Muscle layer of colon (tissue), 2 donors: ENCODE results near the gene CROT.
"Not testable (repeated sequence)": the region's sequence is repeated elsewhere in the genome, so short reads cannot be mapped to it uniquely, and the experiment has no call there.

Experiments
- H3K27ac ChIP-seq: one replicate; pipeline ENCODE4 v1.7.0; 2013; ENCODE audit warnings: low read depth, mild to moderate bottlenecking, low read length, moderate library complexity
- H3K27me3 ChIP-seq, 2 donors: one replicate each; pipeline ENCODE4 v1.7.0; 2013; ENCODE audit warnings: low read length in 2 of 2, mild to moderate bottlenecking in 2 of 2; ENCODE audit not compliant: insufficient read depth in 2 of 2, control insufficient read depth in 1 of 2
- H3K36me3 ChIP-seq: one replicate; pipeline ENCODE4 v1.7.0; 2013; ENCODE audit warnings: mild to moderate bottlenecking, low read length; ENCODE audit not compliant: insufficient read depth
- H3K4me1 ChIP-seq: one replicate; pipeline ENCODE4 v1.7.0; 2013; ENCODE audit warnings: mild to moderate bottlenecking, low read length; ENCODE audit not compliant: insufficient read depth
- H3K4me3 ChIP-seq, 2 donors: one replicate each; pipeline ENCODE4 v1.7.0; 2013; ENCODE audit warnings: low read length in 2 of 2, low read depth in 1 of 2, mild to moderate bottlenecking in 1 of 2, moderate library complexity in 1 of 2
- H3K9ac ChIP-seq: one replicate; pipeline ENCODE4 v1.7.0; 2013; ENCODE audit warnings: low read length
- H3K9me3 ChIP-seq: one replicate; pipeline ENCODE4 v1.7.0; 2013; ENCODE audit warnings: mild to moderate bottlenecking, low read length
- donor health status: abdominal sarcoma.
- donor health status: Adenocarcinoma of cecum.

Gene CROT, protein sequence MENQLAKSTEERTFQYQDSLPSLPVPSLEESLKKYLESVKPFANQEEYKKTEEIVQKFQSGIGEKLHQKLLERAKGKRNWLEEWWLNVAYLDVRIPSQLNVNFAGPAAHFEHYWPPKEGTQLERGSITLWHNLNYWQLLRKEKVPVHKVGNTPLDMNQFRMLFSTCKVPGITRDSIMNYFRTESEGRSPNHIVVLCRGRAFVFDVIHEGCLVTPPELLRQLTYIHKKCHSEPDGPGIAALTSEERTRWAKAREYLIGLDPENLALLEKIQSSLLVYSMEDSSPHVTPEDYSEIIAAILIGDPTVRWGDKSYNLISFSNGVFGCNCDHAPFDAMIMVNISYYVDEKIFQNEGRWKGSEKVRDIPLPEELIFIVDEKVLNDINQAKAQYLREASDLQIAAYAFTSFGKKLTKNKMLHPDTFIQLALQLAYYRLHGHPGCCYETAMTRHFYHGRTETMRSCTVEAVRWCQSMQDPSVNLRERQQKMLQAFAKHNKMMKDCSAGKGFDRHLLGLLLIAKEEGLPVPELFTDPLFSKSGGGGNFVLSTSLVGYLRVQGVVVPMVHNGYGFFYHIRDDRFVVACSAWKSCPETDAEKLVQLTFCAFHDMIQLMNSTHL

DNA sequence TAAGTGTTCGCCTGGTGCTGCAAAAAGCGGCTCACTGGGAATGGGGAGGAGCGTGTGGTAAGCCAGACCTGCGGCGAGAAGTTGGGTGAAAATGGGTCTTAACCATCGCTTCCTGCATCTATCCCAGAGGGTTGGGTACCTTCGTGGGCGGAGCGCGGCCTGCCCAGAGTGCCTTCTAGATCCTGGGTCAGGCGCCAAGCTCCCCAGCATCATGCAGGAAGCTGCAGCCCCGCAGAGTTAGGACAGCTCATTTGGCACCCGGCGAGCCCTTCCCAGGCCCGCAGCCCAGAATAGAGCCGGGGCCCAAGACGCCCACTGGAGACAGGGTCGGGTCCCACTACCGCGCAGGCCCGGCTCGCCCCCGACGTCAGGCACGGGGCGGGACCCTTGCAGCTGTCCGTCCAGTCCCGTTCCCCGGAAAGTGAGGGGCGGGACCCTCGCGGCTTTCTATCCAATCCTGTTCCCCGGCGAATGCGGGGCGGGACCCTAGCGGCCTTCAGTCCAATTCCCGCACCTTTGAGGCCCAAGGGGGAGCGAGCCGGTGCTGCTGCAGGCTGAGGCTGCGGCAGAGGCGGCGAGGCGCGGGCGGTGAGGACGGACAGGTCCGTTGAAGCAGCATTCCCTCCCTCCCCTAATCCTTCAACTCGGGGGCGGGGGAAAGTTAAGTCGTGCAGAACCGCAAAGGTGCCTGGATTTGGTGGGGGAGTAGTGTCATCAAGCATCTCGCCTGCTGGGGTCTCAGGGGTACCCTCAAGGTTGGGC, at the start of gene CROT:
CROT (plus strand) TSS at position 499 of the 762 bp plus-strand sequence. CDS start 3,405 bp downstream, outside the sequence.
- Histone ChIP-seq H3K27ac (peak within 1 kb of the TSS; percentile 85), H3K9ac (peak within 1 kb of the TSS; percentile 62), H3K36me3 (peaks cover 26% of the 10 kb centered on the region), H3K27me3 (no peaks in the 10 kb centered on the region), H3K4me3 (peak within 1 kb of the TSS; percentile 86 to 90), H3K4me1 (peaks cover 16% of the 10 kb centered on the region), H3K9me3 (no peaks in the 10 kb centered on the region)

DNA sequence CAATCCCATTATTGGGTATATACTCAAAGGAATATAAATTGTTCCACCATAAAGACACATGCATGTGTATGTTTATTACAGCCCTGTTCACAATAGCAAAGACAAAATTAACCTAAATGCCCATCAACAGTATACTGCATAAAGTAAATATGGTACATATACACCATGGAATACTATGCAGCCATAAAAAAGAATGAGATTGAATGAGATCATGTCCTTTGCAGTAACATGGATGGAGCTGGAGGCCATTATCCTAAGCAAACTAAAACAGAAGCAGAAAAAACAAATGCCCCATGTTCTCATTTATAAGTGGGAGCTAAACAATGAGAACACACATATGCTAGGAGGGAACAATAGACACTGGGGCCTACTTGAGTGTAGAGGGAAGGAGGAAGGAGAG, 44.7 kb upstream of the CROT start:
- no peaks in the 10 kb centered on the region for H3K27me3 ChIP-seq
- no peak overlapping the region for H3K27ac ChIP-seq
- H3K9me3 ChIP-seq, result no peaks in the 10 kb centered on the region
- no peak overlapping the region for H3K9ac ChIP-seq
- no peaks in the 10 kb centered on the region for H3K4me1 ChIP-seq
- no peak overlapping the region for H3K4me3 ChIP-seq
- H3K36me3 ChIP-seq, result no peaks in the 10 kb centered on the region

DNA sequence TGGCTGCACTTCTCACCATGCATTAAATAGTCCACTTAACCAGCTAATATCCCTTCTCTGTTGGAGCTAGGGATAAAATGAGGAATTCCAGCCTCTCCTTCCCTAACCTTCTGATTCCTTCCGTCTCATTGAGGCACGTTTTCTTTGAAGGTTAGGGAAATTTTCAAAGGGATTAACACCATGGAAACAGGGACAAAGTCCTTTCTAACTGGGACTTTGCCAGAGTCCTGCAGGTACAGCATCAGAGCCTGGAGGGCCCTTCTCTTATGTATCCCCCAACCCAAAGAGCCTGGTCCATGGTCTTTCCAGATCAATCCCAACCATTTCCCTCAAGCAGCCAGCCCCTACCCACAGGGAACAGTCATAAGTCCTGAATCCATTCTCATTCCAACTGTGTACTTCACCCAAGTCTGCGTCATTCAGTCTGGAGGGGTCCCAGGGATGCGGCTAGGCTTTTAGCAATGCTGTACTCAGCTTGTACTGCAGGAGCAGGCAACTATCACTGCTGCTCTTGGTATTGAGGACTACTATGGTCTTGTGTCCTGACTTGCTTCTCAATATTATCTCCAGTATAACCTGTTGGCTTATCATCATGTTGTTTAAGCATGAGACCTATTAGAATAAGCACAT, 34.6 kb upstream of the CROT start:
- no peaks in the 10 kb centered on the region for H3K36me3 ChIP-seq
- no peak overlapping the region for H3K4me3 ChIP-seq
- no peak overlapping the region for H3K9ac ChIP-seq
- H3K27ac ChIP-seq, result no peak overlapping the region
- no peaks in the 10 kb centered on the region for H3K27me3 ChIP-seq
- H3K9me3 ChIP-seq, result no peaks in the 10 kb centered on the region
- no peaks in the 10 kb centered on the region for H3K4me1 ChIP-seq

DNA sequence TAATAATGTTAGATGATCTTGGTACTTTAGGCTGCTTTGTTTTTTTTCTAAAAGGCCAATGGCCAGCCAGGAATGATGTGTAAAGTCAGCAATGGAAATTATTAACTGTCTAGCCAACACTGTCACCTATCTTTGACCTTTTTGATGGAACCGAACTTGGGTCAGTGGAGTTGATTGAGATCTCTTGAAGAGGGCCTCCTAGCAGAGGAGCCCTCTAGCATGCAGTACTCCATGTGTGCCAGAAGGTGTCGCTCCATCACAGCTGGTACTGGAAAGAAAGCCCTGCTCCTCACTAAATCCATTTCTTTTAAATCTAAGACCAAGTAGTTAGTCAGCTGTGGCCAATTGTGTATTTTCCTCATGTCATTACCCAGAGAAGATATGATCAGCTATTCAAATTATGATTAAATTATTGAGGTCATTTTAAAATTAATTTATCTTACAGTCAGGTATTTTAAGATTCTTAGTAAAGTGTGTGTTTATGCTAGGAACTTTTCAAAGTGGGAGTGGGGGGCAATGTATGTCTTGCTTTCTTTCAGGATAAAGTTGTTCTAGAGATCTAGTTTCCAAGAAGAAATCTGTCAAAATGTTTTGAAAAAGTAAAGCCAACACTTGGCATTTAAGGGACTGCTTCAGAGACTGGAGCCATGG, 33.1 kb upstream of the CROT start:
- H3K4me3 ChIP-seq, result no peak overlapping the region
- H3K4me1 ChIP-seq, result no peaks in the 10 kb centered on the region
- H3K36me3 ChIP-seq, result no peaks in the 10 kb centered on the region
- H3K27ac ChIP-seq, result no peak overlapping the region
- no peaks in the 10 kb centered on the region for H3K9me3 ChIP-seq
- H3K9ac ChIP-seq, result no peak overlapping the region
- no peaks in the 10 kb centered on the region for H3K27me3 ChIP-seq

DNA sequence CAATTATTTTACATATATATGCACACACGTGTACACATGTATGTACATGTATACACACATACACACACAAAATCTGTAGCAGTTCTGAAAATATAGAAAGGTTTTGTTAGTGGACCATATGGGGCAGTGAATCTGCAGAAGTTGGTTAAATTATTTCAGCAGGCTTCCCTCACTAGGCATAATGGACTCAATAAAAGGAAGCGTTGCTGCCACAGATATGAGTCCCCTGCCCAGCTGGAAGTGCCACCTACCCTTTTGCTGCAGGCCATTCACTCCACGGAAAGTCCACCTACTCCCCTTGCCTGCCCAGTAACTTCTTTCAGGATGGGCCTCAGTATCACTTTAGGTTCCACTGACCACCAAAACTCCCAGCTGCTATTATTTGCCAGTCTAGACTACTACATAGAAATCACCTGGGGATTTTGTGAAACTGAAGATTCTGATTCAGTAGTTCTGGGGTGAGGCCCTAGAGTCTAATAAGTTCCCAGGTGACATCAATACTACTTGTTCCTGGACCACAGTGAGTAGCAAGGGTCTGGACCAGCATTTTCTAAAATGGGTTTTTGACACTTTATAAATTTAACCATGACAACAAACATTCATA, 29.3 kb upstream of the CROT start:
- H3K4me3 ChIP-seq, result no peak overlapping the region
- no peaks in the 10 kb centered on the region for H3K9me3 ChIP-seq
- no peak overlapping the region for H3K9ac ChIP-seq
- no peaks in the 10 kb centered on the region for H3K36me3 ChIP-seq
- H3K27me3 ChIP-seq, result no peaks in the 10 kb centered on the region
- no peak overlapping the region for H3K27ac ChIP-seq
- no peaks in the 10 kb centered on the region for H3K4me1 ChIP-seq

DNA sequence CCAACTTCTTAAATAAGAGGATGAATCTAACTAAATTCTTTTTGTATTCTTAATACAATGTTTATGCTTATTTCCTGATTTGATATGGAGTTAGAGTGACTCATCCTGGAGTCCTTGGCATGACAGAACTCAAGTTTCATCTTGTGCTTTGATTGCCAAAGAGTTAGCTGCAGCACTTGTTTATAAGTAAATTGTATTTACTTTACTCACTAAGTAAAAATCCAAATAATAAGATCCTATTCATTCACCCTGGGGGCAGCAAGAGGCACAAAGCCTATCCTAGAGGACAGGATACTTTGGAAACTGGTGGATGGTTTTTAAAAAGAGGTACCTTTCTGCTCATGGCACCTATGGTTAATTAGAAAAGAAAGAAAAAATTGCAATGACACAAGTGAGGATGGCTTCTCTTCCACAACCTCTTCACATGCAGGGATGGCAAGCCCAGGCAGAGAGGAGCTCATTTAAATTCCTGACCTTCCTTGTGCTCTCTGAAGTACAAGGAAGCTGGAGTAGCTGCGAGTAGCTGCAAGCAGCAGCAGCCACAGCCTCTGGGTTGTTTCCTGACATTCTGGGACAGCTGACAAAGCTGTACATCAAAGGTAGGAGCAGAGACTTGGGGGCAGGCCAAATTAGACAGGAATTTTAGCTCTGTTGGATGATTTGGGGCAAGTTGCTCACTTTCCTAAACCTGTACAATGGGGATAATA, 28.5 kb upstream of the CROT start:
- H3K36me3 ChIP-seq, result no peaks in the 10 kb centered on the region
- H3K9me3 ChIP-seq, result no peaks in the 10 kb centered on the region
- no peak overlapping the region for H3K4me3 ChIP-seq
- H3K4me1 ChIP-seq, result no peaks in the 10 kb centered on the region
- H3K27ac ChIP-seq, result no peak overlapping the region
- H3K9ac ChIP-seq, result no peak overlapping the region
- H3K27me3 ChIP-seq, result no peaks in the 10 kb centered on the region

DNA sequence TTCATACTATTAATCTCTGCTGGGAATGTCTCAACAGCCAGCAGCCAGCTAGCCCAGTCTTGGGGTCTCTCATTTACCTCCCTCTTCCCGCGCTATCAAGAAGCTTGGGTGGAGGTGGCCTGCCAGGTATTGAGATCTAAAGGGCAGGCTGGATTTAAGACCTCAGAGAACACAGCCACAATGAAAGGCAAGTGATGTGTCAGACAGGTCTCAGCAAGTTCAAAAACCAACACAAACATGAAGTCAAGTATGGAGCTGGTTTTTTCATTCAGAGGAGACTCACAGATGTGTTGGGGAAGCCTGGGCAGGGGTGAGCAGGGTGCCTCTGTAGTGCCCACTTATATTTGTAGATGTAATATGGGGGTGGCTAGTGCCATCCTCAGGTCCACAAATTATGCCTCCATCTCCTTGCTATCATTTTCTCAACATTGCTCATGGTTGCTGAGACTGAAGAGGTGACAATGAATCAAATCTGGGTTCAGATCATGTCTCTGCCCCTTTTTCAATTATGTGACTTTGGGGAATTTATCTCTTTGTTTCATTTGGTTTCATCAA, 27.7 kb upstream of the CROT start:
- Histone ChIP-seq H3K4me1 (no peaks in the 10 kb centered on the region), H3K27me3 (no peaks in the 10 kb centered on the region), H3K9me3 (no peaks in the 10 kb centered on the region), H3K27ac (no peak overlapping the region), H3K9ac (no peak overlapping the region), H3K36me3 (no peaks in the 10 kb centered on the region), H3K4me3 (no peak overlapping the region)

DNA sequence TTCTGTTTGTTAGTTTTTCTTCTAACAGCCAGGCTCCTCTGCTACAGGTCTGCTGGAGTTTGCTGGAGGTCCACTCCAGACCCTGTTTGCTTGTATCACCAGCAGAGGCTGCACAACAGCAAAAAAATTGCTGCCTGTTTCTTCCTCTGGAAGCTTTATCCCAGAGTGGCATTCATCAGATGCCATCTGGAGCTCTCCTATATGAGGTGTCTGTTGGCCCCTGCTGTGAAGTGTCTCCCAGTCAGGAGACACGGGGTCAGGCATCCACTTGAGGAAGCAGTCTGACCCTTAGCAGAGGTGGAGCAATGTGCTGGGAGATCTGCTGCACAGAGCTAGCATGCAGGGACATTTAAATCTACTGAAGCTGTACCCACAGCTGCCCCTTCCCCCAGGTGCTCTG, 26.7 kb upstream of the CROT start:
- Histone ChIP-seq H3K4me3 (no peak overlapping the region), H3K9ac (no peak overlapping the region), H3K27me3 (no peaks in the 10 kb centered on the region)

DNA sequence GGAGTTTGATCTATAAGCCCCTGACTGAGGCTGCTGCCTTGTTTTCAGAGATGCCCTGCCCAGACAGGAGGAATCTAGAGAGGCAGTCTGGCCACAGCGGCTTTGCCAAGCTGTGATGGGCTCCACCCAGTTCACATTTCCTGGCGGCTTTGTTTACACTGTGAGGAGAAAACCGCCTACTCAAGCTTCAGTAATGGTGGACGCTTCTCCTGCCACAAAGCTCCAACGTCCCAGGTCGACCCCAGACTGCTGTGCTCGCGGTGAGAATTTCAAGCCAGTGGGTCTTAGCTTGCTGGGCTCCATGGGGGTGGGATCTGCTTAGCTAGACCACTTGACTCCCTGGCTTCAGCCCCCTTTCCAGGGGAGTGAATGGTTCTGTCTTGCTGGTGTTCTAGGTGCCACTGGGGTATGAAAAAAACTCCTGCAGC, 26.3 kb upstream of the CROT start:
- H3K9ac ChIP-seq, H3K4me3 ChIP-seq, H3K9me3 ChIP-seq, H3K4me1 ChIP-seq, H3K27me3 ChIP-seq, H3K36me3 ChIP-seq, H3K27ac ChIP-seq: not testable (repeated sequence)

More for the DNA sequence above, 26.7 kb upstream of the CROT start:
- Histone ChIP-seq H3K4me1 (no peaks in the 10 kb centered on the region), H3K36me3 (no peaks in the 10 kb centered on the region), H3K9me3 (no peaks in the 10 kb centered on the region), H3K27ac (no peak overlapping the region)

DNA sequence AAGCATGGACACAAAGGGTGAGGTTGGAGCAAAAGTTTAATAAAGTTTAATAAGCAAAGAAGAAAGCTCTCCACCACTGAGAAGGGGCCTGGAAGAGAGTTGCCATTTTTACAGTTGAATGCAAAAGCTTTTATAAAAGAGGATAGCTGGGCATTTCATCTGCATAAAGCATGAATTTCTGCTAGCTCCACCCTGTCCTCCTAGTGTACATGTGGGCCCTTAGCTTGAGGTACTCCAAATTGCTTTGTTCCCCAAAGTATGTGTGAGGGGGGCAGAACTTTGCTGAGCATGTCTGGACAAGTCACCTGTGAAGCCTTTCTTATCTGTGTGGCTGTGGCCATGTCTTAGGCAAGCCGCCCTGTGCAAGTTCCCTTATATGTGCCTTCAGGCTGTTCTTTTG, 22.6 kb upstream of the CROT start:
- H3K36me3 ChIP-seq, result no peaks in the 10 kb centered on the region
- H3K4me3 ChIP-seq, result no peak overlapping the region
- H3K27ac ChIP-seq, result no peak overlapping the region
- H3K4me1 ChIP-seq, result no peaks in the 10 kb centered on the region
- H3K27me3 ChIP-seq, result no peaks in the 10 kb centered on the region
- no peak overlapping the region for H3K9ac ChIP-seq
- H3K9me3 ChIP-seq, result peaks cover 14% of the 10 kb centered on the region
